ENCODE measurements around the gene GPC3. TPM values are rescaled to one million over a fixed set of nuclear protein-coding genes. Genes with fewer than 3 reads are reported as not detected.

Gene GPC3
- total and polyA plus RNA-seq, 2 donors (not counting 3 experiments of a cell fraction or from before 2014, with no cell fraction given): not detected

GRCh38 chrX:133529578-133529977 lies 455.8 kb downstream of the GPC3 start:
- H2AFZ ChIP-seq (ENCODE audit: low read depth, low read length): no peak overlapping the region

More at GRCh38 chrX:133529578-133529977, 455.8 kb downstream of the GPC3 start:
- intact Hi-C loops (cut with micrococcal nuclease): no loop called here
- H3K79me2 ChIP-seq (ENCODE audit: control insufficient read depth, insufficient read depth, low read length): no peaks in the 10 kb centered on the region
- CTCF ChIA-PET: no interaction called here
- H4K20me1 ChIP-seq (replicated peaks; ENCODE audit: control insufficient read depth, extremely low read depth, insufficient read depth, low read length): no peaks in the 10 kb centered on the region
- DNase-seq (ENCODE audit: low read depth, low spot score) (no peak), FAIRE-seq (no peak)
- no peak overlapping the region for H3K27ac ChIP-seq (ENCODE audit: insufficient read depth, low read depth, low read length)
- no peak overlapping the region for H3K4me2 ChIP-seq (ENCODE audit: insufficient read depth, low read length)
- H3K4me1 ChIP-seq (ENCODE audit: control insufficient read depth, extremely low read depth, insufficient read depth, low read length): no peaks in the 10 kb centered on the region
- no peaks in the 10 kb centered on the region for H3K9me3 ChIP-seq (replicated peaks; ENCODE audit: control insufficient read depth, insufficient read depth, low read length)
- no peaks in the 10 kb centered on the region for H3K9me1 ChIP-seq (replicated peaks; ENCODE audit: control insufficient read depth, extremely low read depth, insufficient read depth, low read length)
- POLR2A ChIA-PET: no interaction called here
- H3K36me3 ChIP-seq (ENCODE audit: control insufficient read depth in 2 of 2, extremely low read depth in 1 of 2, insufficient read depth in 2 of 2, low read length in 2 of 2): no peaks in the 10 kb centered on the region
- no peak overlapping the region for H3K4me3 ChIP-seq (replicated peaks in 1 of 3; ENCODE audit: insufficient read depth in 1 of 3, low read depth in 1 of 3, low read length in 3 of 3)
- dilution Hi-C loops (cut with MboI; ENCODE audit: extremely low pct_ligation_motif_present, low sequenced_read_pairs): no loop called here
- no TSS peak for BruUV-seq (replicated peaks)
- no peak for TF ChIP-seq POLR2AphosphoS5 (IDR thresholded peaks at IDR 0.05; ENCODE audit: insufficient read depth, low read depth, low read length)
- TF ChIP-seq GATA2 (IDR thresholded peaks at IDR 0.05; ENCODE audit: insufficient read depth, insufficient read length, low read depth, low read length): no peak
- no peak for TF ChIP-seq MYC (IDR thresholded peaks at IDR 0.05; ENCODE audit: low read depth, low read length)
- no peak for TF ChIP-seq JUN (IDR thresholded peaks at IDR 0.05; ENCODE audit: borderline replicate concordance, insufficient read depth, insufficient read length, low read depth)
- TF ChIP-seq, protein P1, sequence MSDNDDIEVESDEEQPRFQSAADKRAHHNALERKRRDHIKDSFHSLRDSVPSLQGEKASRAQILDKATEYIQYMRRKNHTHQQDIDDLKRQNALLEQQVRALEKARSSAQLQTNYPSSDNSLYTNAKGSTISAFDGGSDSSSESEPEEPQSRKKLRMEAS (IDR thresholded peaks at IDR 0.05; ENCODE audit: insufficient read depth, insufficient read length): no peak
- TF ChIP-seq CTCF (IDR thresholded peaks at IDR 0.05; ENCODE audit: extremely low read depth in 1 of 2, insufficient read depth in 1 of 2, low read depth in 1 of 2, low read length in 2 of 2): no peak
- no peak for TF ChIP-seq EZH2 (IDR thresholded peaks at IDR 0.05; ENCODE audit: borderline replicate concordance, low read depth, low read length, severe bottlenecking)
- no peak for TF ChIP-seq FOS (IDR thresholded peaks at IDR 0.05; ENCODE audit: borderline replicate concordance, insufficient read depth, low read length)
- no peak for TF ChIP-seq POLR2A (IDR thresholded peaks at IDR 0.05; ENCODE audit: low read depth, low read length)
- H3K27me3 ChIP-seq (ENCODE audit: control insufficient read depth in 2 of 2, insufficient read depth in 2 of 2, low read length in 2 of 2): no peaks in the 10 kb centered on the region
- no peak overlapping the region for H3K9ac ChIP-seq (replicated peaks; ENCODE audit: extremely low read depth, insufficient read depth, low read length)
